Measurements from ENCODE around the gene ADSS1.

DNA sequence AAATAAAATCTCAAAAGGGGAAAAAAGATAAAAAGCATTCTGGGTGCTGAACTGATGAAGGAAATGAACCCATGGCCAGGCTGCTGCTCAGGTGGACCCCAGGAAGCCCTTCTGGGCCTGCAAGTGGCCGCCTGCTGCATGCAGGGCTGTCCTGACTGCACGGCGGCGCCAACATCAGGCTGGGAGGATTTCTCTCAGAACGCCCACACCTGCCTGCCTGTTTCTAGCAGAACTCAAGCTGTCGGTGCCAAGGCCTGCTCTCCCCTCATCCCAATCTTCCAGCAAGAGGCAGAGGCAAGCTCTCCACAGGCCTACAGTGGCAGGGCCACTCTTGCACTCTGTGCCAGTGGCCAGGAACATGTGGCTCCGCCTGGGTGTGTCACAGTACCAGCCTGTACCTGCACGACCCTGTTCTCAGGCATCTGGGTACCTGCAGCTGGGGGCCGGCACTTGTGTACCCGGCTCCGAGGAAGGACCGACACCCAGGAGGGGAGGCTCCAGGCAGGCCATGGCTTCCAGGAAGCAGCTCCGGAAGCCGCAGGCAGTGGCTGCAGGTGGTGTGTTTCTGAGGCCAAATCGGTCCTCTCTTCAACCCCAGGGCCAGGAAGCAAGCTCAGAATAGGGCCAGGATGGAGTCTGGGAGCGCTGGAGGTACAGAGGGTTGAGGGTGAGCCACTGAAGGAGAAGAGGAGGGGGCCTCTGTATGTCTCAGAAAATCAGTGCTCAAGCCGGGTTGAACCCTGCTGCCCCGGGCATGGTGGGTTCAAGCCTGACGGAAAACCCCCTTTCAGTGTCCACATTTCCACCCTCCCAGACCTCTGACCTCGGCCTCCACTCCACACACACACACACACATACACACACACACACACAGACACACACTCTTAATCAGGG is 37.2 kb upstream of the ADSS1 start:
- TF ChIP-seq, protein P1, sequence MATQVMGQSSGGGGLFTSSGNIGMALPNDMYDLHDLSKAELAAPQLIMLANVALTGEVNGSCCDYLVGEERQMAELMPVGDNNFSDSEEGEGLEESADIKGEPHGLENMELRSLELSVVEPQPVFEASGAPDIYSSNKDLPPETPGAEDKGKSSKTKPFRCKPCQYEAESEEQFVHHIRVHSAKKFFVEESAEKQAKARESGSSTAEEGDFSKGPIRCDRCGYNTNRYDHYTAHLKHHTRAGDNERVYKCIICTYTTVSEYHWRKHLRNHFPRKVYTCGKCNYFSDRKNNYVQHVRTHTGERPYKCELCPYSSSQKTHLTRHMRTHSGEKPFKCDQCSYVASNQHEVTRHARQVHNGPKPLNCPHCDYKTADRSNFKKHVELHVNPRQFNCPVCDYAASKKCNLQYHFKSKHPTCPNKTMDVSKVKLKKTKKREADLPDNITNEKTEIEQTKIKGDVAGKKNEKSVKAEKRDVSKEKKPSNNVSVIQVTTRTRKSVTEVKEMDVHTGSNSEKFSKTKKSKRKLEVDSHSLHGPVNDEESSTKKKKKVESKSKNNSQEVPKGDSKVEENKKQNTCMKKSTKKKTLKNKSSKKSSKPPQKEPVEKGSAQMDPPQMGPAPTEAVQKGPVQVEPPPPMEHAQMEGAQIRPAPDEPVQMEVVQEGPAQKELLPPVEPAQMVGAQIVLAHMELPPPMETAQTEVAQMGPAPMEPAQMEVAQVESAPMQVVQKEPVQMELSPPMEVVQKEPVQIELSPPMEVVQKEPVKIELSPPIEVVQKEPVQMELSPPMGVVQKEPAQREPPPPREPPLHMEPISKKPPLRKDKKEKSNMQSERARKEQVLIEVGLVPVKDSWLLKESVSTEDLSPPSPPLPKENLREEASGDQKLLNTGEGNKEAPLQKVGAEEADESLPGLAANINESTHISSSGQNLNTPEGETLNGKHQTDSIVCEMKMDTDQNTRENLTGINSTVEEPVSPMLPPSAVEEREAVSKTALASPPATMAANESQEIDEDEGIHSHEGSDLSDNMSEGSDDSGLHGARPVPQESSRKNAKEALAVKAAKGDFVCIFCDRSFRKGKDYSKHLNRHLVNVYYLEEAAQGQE (IDR thresholded peaks at IDR 0.05; ENCODE audit: low read depth, low read length) = no peak
- TF ChIP-seq GABPA (IDR thresholded peaks at IDR 0.05; ENCODE audit: low read depth) = no peak
- TF ChIP-seq, protein P2, sequence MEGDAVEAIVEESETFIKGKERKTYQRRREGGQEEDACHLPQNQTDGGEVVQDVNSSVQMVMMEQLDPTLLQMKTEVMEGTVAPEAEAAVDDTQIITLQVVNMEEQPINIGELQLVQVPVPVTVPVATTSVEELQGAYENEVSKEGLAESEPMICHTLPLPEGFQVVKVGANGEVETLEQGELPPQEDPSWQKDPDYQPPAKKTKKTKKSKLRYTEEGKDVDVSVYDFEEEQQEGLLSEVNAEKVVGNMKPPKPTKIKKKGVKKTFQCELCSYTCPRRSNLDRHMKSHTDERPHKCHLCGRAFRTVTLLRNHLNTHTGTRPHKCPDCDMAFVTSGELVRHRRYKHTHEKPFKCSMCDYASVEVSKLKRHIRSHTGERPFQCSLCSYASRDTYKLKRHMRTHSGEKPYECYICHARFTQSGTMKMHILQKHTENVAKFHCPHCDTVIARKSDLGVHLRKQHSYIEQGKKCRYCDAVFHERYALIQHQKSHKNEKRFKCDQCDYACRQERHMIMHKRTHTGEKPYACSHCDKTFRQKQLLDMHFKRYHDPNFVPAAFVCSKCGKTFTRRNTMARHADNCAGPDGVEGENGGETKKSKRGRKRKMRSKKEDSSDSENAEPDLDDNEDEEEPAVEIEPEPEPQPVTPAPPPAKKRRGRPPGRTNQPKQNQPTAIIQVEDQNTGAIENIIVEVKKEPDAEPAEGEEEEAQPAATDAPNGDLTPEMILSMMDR (IDR thresholded peaks at IDR 0.05) = no peak
- TF ChIP-seq TCF12 (IDR thresholded peaks at IDR 0.05) = no peak
- no peak for TF ChIP-seq RCOR1 (IDR thresholded peaks at IDR 0.05; ENCODE audit: low read length)
- TF ChIP-seq, protein P3, sequence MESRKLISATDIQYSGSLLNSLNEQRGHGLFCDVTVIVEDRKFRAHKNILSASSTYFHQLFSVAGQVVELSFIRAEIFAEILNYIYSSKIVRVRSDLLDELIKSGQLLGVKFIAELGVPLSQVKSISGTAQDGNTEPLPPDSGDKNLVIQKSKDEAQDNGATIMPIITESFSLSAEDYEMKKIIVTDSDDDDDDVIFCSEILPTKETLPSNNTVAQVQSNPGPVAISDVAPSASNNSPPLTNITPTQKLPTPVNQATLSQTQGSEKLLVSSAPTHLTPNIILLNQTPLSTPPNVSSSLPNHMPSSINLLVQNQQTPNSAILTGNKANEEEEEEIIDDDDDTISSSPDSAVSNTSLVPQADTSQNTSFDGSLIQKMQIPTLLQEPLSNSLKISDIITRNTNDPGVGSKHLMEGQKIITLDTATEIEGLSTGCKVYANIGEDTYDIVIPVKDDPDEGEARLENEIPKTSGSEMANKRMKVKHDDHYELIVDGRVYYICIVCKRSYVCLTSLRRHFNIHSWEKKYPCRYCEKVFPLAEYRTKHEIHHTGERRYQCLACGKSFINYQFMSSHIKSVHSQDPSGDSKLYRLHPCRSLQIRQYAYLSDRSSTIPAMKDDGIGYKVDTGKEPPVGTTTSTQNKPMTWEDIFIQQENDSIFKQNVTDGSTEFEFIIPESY (IDR thresholded peaks at IDR 0.05; ENCODE audit: borderline replicate concordance, low read depth) = no peak
- TF ChIP-seq POLR2AphosphoS5 (IDR thresholded peaks at IDR 0.05; ENCODE audit: low read depth, low read length) = no peak
- TF ChIP-seq RFX5 (IDR thresholded peaks at IDR 0.05; ENCODE audit: low read length) = no peak
- no peak for TF ChIP-seq TAF1 (IDR thresholded peaks at IDR 0.05; ENCODE audit: borderline replicate concordance, low read depth, low read length)

All from SK-N-SH (cell line).